GM19395 (cell line): Measurements from ENCODE around the gene ARFIP1.

ENCODE experiments used
- ATAC-seq: cut with Tn5 transposase; IDR thresholded peaks from one replicate; pipeline ENCODE4 v1.9.1; 2021; ENCODE audit warnings: mild to moderate bottlenecking, moderate library complexity; ENCODE audit not compliant: unreplicated experiment

Gene ARFIP1

DNA sequence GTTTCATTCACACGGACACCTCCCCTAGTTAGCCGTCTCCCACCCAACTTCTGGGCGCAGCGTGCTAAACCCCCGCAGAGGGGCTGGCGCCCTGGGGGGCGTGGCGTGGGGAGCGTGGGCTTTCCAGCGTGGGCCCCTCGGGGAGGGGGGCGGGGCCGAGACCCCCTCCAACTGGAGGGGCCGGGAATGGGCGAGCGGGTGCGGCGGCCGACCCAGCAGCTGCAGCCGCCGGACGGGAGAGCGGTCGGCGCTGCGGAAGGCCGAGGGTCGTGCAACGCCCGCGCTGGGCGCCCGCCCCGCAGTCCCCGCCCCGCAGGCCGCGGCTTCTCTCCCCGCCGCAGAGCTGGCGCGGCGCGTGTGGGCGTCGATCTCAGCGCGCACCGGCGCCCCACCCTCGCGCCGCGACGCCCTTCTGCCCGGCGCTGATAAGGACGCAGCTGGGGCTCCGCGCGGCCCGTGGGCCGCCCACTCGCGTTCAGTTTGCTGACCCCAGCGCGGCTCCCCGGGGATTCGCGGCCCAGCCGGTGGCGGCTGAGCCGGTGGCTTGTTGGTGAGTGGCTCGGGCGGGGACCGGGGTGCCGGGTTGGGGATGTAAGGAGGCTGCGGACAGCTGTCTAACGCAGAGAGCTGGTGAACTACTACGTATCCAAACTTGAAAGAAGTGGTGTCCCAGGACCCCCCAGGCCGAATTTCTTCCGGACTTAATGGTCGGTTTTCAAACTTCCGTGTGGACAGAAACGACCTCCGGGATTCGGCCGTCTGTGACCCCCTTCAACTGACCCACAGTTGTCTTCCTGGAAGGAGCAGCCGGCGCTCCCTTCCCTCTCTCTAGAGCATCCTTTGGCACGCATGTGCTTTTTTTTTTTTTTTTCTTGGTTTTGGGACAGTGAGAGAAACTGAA, 157.8 kb downstream of the ARFIP1 start:
- no peak for ATAC-seq

DNA sequence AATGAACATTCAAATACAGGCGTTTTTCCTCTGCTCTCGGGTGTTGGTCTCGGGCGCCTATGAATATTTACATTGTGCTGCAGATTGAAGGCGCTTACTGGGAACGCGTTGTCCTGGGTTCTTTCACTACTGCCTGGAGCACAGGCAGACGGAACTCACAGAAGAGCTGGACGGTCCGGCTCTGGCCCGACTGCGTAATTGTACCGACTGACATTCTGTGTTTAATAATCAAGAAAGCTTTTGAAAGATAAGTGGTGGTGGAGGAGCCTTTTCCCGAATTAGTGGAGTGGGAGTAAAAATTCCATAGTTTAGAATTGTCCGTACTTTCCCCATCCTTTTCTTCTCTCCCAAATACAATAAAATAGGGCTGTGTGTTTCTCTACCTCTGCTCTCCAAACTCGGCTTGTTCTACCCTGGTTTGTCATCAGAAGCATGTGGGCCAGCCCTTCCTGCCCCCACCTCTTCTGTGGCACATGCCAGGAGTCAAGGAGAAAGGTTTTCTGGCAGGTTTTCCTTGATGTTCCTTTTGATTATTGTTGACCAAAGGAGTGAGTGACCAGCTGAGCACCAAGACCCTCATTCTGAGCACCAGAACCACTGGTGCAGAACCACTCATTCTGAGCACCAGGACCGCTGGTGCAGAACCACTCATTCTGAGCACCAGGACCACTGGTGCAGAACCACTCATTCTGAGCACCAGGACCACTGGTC, 158.6 kb downstream of the ARFIP1 start:
- no peak for ATAC-seq

DNA sequence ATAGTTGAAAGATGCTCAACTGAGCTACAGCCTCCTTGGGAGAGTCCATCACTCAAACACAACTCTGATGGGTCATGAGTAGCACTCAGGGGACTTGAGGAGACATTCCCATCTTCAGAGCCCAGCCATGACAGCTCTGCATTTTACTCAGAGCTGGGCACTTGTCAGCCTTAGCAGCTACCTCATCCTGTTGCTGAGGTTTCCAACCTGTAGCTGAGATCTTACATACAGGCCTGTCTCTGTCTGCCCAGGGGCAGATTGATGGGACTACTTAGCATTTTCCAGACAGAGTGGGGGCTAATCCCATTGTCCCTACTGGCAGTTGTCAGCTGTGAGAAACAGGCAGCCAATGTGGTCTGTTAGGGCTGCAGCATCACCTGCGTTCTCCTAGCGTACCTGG, 159.9 kb downstream of the ARFIP1 start:
- ATAC-seq = no peak

DNA sequence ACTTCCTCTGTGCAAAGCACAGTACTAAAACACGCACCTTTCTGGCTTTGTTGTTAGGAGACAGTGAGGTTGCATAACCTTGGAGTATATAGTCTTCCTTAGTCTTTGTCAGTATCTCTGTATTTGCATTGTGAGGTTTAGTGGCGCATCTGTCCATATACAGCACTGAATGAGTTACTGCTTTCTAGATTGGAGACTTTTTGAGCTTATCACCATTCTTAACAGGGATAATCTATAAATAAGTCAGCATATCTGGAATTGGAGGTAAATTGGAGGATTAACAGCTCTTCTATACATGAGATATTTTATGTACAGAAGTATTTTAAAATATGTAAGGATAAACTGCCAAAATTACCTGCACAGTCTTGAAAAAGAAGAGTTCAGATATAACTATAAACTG, 160.7 kb downstream of the ARFIP1 start:
- ATAC-seq = no peak

DNA sequence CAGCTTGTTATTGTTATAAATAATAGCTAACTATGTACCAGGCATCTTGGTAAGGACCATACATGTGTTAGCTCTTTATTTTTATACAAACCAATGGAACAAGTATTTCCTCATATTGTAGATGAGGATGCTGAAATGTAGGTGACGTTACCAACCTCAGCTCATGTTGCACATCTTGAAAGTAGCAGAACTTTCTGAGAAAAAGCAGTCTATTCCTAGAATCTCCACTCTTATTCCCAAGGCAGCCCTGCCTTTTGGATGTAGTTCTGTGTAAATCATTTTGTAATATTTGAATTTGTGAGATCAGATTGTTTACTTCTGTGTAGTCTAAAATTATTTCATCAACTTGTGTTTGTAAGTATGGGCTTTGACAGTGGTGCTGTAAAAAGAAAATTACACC, 161.7 kb downstream of the ARFIP1 start:
- ATAC-seq = no peak

DNA sequence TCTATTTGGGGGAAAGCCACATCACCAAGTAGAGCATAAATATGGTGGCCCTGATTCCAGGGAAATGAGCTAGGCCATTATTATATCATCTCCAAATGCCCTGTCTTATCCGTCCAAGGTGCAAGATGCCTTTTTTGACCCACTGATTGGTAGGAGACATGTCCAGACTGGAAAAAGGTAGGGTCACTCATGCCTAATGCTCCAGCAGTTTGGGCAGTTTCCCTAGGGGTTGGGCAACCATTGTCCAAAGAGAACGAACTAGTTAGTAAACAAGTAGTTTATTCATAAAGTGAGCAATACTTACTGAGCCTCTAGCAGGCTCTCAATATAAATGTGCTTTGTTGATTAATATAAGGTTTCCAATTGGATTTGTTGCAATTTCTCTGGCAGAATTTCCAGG, 162.6 kb downstream of the ARFIP1 start:
- no peak for ATAC-seq

DNA sequence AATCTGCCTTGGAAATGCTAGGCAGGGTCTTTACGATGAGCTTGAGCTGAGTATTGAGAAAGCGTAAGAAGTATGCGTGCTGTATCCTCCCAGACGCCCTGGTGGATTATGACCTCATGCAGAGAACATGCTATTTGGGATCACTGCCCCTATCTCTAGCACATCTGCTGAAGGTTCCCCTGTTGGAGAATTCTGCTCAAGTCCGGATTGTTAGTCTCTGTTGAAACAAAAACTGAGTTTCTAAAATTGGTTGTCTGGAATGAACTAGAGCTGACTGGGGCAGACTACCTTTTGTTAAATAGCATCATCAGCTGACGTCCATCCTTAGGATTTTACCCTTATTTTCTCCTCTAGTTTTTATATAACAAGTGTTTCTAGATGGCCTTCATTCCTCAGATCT, 163.9 kb downstream of the ARFIP1 start:
- ATAC-seq = no peak

DNA sequence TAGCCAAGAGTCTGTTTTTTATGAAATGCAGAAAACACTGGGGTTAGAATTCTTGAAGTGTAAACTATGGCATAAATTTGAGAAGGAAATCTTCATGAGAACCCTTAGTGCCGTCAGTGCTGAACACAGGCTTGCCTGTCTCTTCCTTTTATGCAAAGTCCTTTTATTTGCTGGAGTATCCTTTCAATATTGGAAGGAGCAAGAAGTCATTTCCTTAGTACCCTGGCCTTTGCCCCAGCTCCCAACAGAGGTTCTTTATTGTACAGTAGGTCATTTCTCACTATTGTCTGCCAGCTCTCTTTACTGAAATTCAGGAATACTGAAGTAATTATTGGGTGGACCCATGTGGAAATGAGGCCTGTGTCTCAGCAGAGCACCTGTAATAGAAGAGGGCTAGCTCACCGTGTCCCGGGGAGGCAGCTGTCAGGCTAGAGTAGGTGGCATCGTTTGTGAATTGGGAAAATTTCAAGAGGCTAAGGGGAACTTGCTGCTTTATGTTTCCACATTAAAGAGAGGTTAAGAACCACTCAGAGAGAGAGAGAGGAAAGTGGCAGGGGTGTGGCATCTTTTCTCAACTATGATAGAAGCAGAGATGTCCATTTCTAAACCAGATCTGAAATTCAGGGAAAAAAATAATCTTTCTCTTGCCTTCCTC, 165.0 kb downstream of the ARFIP1 start:
- ATAC-seq = no peak

DNA sequence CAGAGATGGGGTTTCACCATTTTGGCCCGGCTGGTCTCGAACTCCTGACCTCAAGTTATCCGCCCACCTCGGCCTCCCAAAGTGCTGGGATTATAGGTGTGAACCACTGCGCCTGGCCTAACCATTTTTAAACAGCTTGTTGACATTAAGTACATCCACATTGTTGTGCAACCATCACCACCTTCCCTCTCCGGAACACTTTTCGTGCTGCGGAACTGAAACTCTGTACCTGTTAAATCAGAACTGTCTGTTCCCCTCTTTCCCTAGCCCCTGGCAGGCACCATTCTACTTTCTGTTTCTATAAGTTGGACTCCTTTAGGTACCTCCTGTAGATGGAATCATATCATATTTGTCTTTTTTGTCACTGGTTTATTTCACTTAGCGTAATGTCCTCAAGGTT, 165.9 kb downstream of the ARFIP1 start:
- no peak for ATAC-seq

DNA sequence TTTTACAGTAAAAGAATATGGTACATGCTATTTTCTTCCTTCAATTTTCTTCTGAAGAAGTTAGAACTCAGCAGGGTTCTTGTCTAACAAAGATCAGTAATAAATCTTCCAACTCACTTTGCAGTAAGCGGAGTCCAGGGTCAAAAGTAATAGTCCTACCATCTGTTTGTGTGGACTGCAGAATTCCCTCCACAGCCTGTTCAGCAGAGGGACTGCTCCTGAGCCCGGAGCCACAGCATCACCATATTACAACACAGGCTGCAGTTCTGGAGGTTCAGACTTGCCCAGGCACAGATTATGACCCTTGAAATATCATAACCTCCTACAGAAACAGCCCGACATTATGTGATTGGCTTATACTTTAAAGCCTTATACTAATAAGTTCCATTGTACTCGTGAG, 166.7 kb downstream of the ARFIP1 start:
- ATAC-seq = no peak

DNA sequence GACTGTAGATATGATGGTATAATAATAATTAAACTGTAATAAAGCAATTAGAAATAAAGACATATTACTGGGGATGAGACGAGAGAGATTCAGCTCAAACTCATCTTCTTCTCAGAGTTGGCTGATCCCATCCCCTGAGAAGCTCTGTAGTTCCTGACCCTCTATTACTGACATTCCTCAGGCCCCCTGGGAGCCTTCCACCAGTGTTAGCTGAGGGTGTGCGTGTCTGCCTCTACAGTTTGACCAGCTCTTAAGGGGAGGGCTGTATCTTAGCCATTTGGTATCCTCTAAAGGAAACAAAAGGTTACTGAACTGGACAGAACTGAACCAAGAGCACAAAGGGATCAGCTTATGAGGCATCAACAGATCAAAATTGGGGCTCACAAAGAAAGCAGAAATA, 167.6 kb downstream of the ARFIP1 start:
- no peak for ATAC-seq

DNA sequence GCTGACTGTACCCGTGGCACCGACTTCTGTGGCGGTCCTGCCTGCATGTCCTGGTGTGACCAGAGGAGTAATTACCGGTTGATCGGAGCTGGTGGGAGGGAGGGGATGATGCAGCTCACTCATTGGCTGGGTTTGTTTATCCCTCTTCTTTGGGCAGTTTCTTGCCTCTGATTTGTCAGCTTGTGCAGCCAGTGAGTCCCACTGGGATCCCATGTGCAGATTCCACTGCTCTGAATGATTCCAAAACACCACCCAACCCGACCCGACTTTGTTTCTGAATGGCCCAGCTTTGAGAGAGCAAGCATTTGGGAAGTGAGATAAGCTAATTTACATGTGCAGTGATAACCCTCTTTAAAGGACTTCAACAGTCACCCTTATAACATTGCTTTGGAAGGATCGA, 170.2 kb downstream of the ARFIP1 start:
- ATAC-seq = no peak

DNA sequence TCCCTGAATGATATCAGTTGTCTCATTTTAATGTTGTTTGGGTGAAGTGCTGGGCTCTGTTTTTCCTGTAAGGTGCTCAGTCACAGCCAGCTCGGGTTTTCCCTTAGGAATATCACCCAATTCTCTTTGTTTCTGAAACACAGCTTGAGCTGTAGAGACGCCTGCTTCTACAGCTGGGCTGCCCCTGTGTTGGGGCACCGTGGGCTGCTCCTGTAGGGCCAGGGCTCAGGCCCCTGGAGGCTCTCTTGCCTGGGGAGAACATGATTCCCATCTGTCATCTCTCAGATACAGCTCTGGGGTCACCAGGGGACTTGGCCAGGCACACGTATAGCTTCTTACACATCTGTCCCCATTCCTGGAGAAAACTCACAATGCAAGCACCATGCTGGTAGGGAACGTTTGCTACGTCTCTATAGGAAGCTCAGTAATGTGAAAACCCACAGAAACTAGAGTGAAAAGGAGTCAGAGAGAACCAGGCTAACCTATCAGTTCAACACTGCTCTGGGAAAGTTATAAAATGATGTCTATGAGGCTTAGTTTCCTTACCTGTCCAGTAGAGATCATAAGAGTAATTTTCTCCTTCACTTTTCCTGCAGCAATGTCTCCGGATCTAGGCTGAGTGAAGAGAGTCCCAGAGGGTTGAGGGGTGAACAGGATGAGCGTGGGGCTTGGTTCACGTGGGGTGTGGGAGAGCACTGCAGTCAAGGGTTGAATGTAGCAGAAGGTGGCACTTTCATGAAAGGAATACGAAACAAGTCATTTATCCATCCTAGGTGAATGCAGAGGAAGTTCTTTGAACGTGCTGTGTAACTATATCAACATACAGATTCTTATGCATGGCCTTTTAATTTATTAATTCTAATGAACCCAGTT, 170.9 kb downstream of the ARFIP1 start:
- no peak for ATAC-seq

DNA sequence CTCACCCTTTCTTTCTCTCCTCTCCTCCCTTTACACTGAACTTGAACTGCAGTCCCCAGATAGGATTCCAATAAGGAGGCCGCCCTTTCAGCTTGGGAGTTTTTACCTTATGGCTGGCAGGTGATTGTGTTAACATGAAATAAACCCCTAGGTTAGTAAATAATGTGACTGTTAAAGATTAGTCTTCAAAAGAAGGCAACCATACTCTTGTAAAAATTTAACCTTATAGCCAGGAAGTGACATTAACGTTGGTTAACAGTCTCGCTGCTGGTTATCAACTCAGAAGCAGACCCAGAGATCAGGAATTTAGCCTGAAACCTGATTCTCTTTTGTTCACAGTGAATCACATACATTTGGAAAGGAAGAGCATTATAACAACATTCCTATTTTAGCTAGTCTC, 171.6 kb downstream of the ARFIP1 start:
- ATAC-seq = no peak

DNA sequence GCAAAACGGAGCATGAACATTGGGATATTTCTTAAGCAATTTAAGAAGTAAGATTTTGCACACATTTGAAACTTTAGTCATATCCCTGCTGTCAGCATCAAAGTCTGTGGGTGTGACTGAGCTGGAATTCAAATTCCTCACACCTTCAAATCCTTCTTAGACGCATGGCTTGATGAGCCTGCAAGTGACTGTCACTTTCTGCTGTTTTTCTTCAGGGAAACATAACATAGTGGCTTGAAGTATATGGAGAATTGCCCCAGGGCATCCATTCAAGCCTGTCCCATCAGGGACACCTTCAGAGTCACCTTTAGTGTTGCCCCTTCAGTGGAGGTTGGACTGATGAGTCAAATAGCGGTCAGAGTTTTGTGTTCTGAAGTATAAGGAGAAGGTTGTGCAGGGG, 173.8 kb downstream of the ARFIP1 start:
- no peak for ATAC-seq

DNA sequence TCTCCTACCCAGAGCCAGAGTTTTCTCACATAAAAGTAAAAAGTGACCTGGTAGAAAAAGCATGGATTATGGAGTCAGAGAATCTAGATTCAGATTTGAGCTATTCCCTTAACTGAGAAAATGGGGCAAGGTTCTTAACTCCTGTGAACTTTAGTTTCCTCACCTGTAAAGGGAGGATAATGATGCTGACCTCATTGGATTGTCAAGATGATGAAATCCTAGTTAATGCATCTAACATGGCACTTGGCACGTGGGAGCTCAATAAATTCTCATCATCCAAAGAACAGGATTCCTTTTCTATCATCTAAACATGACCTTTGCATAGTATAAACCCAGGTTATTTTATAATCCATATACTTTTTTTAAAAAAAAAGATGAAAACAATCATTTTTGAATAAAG, 175.0 kb downstream of the ARFIP1 start:
- ATAC-seq = no peak

DNA sequence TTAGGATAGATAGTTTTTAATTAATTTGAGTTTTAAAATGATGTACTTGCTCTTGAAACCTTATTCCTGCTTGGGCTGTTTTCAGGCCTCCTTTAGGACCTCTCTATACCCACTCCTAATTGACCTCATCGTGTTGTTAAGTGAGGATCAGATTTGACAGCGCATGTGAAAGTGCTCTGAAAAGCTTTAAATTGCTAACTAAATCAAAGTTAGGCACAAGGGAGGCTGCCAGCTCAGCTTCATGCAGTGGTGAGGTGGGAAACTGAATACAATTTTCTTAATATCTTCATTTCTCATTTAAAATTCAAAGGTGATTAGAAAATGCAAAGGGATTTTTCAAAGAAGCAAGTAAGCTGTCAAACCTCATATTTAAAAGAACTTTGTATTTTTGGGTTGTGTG, 176.4 kb downstream of the ARFIP1 start:
- ATAC-seq = no peak

DNA sequence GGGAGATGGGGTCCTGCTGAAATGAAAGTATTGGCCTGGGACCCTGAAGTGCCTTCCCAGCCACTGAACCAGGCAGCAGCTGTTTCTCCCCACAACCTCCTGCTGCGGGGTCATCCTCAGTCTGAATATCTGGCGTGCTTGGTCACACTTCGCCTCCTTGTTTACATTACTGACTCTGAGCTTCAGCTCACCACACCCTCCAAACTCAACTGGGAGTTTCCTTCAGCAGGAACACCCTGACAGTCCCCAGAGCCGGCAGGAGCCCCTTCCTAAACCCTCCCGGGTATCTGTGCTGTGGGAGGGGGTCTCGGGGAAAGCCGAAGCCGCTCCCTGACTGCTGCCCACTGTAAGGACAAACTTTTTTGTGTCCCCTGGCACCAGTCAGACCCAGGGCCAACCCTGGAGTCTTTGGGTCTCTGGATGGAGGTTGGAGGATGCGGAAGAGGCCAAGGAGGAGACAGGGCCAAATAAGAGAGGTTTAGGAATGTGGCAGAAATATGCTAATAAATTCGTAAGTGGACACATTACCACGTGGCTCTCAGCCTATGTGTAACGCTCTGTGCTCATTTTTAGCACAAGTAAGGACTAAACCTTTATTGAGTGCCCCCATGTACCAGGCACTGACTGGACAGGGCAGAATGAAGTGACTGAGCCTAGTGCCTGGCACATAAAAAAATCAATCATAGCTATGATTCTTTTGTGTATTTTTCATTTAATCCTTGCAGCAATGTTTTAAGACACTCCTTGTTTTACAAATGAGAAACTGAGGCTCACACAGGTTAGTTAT, 177.1 kb downstream of the ARFIP1 start:
- ATAC-seq = no peak

DNA sequence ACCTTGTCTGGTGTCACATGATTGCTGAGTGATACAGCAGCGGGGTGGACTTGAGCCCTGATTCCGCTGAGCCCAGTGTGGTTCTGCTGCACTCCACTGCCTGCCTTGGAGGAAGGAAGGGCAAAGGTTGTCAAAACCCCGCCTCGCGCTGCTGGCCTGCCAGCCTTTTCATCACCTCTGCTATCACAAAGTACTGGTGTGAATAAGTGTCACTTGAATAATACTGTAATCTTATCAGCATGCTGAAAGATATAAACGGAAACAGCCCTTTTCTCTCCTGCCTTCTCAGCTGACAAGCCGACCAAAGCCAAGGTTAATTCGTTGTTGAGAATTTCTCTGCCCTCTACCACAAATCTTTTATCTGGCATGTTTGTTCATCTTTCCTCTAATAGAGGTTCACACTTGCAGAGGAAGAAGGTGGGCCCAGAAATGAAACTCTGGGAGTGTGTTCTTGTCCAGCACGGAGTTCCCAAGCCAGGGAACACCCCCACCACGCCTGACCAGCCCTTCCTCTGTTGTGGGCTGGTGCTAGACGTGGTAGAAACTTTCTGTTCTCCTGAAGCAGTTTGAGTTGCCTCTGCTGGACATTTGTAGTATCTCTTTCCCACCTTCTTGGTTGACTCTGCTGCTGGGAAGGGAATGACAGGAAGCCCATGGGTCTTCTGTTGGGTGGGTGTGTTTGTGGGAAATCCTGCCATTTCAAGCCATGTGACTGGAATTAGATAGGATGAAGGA, 177.8 kb downstream of the ARFIP1 start:
- no peak for ATAC-seq
